T47D (cell line): ENCODE measurements around the gene FTCD.
A peak's percentile ranks its signal among the peaks of the same experiment; 100 is the strongest.
"Not testable (repeated sequence)": the region's sequence is repeated elsewhere in the genome, so short reads cannot be mapped to it uniquely, and the experiment has no call there.

Source experiments
- DNase-seq, 2 experiments: peaks; one replicate each; pipeline versions ENCODE4 v3.0.0 to v3.0.0-alpha.2; 2011 to 2012; ENCODE audit warnings: low read depth in 1 of 2, low spot score in 1 of 2
- JUND ChIP-seq: IDR thresholded peaks from 2 replicates; pipeline ENCODE4 v1.6.1; 2012; ENCODE audit warnings: low read depth
- in situ Hi-C: cut with HindIII; loops from 2 replicates; pipeline ENCODE4 v1.10.0; 2016; ENCODE audit warnings: low sequenced_read_pairs, low pct_unique_long_range_greater_than_20kb

FTCD gene

GRCh38 chr21:46183910-46184624 lies 28.7 kb upstream of the FTCD start, which contains the start of gene SPATC1L:
TSS of gene SPATC1L (minus strand) at chr21:46184459. CDS start at chr21:46182816, 1,643 bp downstream.
- peak; percentile 67 to 83 for DNase-seq
- in situ Hi-C loops = no loop called here
- TF ChIP-seq JUND = no peak

- DNase-seq, in situ Hi-C loops: not testable (repeated sequence)
These were observed 28.0 kb upstream of the FTCD start for GRCh38 chr21:46183337-46183909.

GRCh38 chr21:46182548-46183336 lies 27.4 kb upstream of the FTCD start:
- in situ Hi-C loops = no loop called here
- TF ChIP-seq JUND = no peak
- DNase-seq = no peak

DNA sequence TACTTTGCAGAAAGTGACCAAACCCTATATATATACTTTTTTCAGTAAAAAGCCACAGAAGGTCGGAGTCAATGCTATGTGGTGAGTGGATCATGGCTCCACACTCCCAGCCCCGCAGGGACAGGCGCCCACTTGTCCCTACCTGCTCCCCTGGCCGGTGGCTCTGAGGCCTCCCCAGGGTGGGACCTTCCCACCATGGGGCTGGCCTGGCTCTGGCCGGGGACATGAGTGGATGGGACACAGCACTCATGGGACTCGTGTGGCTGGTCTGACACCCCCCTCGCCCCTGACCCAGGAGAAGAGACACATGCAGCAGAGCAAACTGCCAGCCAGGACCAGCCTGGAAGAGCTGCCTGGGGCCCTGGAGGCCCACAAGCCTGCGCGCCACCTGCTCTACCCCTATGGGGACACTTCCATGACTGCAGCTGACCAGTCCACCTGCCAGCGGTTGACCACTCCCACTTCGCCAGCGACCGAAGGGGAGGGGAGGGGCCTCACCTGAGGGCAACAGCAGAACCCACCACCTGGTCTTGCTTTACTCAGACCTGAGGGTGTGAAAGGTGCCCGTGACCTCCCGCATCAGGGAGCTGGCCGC lies 26.7 kb upstream of the FTCD start:
- in situ Hi-C loops = no loop called here
- DNase-seq = no peak
- no peak for TF ChIP-seq JUND

- in situ Hi-C loops = no loop called here
- TF ChIP-seq JUND = no peak
- no peak for DNase-seq
These were observed 26.1 kb upstream of the FTCD start for GRCh38 chr21:46181436-46181835.

DNA sequence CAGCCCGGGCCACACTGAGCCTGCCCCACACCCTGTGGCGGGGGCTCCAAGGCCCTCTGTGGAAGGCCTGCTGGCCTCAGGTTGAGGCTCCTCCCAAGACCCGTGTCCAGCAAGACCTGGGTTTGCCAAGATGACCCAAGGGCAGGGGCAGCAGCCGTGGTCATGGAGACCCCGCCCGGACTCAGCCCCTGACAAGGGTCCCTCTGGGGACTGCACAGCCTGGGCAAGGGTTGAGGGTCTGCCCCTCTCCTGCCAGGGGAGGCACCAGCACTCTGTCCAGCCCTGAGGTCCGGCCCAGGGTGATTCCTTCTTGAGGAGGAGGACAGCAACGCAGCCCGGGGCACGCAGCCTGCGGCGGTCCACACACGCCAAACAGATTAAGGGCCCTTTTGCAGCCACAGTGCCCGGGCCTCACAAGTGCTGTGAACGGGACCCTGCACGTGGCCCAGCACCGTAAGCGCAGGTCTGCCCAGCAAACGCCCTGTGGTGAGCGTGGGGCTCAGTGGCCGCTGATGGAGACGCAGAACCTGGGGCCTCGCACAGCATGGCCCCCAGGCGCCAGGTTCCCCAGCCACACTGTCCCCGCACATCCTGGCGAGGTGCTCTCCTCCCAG lies 25.5 kb upstream of the FTCD start:
- in situ Hi-C loops = no loop called here
- no peak for TF ChIP-seq JUND
- DNase-seq = no peak

GRCh38 chr21:46180079-46180722 lies 24.8 kb upstream of the FTCD start:
- in situ Hi-C loops = no loop called here
- no peak for DNase-seq
- no peak for TF ChIP-seq JUND

DNA sequence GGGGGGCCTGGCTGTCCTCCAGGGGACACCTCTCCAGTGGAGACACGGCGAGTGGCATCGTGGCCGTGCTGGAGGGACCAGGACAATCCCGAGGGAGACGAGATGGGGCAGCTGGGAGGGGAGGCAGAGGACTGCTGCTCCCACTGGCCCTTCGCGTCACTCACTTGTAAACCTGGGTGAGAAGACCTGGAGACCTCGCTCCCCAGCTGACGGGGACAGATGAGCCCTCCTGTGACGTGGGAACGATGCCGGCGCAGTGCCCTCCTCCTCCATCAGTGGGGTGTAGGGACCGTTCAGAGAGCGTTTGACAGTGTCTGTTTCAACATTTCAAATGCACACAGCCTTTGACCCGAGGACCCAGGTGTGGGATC lies 24.3 kb upstream of the FTCD start:
- DNase-seq = no peak
- TF ChIP-seq JUND = no peak
- in situ Hi-C loops = no loop called here

GRCh38 chr21:46178961-46179360 lies 23.6 kb upstream of the FTCD start:
- in situ Hi-C loops = no loop called here
- TF ChIP-seq JUND = no peak
- DNase-seq = no peak

DNA sequence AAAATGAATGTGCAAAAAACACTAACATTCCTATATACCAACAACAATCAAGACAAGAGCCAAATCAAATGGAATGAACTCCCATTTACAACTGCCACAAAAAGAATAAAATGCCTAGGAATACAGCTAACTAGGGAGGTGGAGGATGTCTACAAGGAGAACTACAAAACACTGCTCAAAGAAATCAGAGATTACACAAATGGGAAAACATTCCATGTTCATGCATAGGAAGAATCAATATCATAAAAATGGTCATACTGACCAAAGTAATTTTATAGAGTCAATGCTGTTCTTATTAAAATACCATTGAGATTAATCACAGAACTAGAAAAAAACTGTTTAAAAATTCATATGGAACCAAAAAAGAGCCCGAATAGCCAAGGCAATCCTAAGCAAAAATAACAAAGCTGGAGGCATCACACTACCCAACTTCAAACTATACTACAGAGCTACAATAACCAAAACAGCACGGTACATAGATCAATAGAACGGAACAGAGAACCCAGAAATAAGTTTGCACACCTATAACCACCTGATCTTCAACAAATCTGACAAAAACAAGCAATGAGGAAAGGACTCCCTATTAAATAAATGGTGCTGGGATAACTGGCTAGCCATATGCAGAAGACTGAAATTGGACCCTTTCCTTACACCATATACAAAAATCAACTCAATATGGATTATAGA lies 21.2 kb upstream of the FTCD start:
- DNase-seq, in situ Hi-C loops: not testable (repeated sequence)

GRCh38 chr21:46173573-46173972 lies 18.2 kb upstream of the FTCD start:
- no peak for DNase-seq
- TF ChIP-seq JUND = no peak
- in situ Hi-C loops = no loop called here

DNA sequence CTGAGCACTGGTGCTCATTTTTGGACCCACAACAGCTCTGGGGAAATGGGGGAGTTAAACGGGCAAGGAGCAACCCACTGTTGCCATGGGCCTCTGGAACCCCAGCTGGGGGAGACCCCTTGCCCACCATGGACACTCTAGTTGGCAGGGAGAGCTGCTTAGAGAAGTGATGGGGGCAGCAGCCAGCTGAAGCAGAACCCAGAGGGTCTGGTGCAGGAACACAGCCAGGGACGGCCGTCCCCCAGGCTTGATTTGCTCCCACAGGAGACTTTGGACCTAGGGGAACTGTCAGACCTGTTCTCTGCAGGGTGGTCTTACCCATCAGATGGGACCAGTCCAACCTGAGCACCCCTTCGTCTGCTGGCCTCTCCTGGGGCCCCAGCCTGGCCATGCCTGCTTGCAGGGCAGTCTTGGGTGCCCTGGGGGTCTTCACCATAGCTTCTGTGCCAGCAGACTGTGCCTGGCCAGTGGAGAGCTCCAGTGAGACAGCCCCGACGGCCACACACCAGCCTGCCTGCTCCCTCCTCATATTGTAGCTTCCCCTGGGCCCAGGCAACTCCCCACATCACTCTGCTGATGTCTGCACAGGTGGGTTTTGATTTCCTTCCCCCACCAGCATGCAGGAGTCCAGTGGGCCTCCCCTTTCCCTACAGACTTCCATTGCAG lies 17.6 kb upstream of the FTCD start:
- in situ Hi-C loops = no loop called here
- DNase-seq = no peak
- no peak for TF ChIP-seq JUND
